HG02884 (cell line): ENCODE data around the gene KATNIP.
"Not testable (repeated sequence)": the region's sequence is repeated elsewhere in the genome, so short reads cannot be mapped to it uniquely, and the experiment has no call there.

Source experiments
- ATAC-seq: cut with Tn5 transposase; IDR thresholded peaks from one replicate; pipeline ENCODE4 v1.9.1; 2021; ENCODE audit warnings: mild to moderate bottlenecking, moderate library complexity; ENCODE audit not compliant: unreplicated experiment

KATNIP gene

DNA sequence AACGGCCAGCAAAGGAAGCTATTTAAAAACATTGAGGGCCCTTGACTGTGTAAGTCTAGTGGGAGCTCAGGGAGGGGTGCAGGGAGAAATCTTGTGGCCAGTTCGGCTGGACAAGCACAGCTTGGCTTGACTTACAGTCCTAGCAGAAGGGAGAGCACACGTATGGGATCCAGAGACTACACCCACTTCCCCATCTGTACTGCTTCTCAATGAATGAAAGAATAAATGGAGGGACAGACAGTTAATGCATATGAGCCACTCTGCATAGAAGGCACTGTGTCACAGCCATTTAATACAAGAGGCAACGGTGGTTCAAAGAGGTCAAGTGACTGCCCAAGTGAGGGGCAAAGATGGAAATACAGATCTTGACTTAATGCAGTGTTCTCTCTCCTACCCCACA is 15.7 kb upstream of the KATNIP start:
- ATAC-seq, result no peak

DNA sequence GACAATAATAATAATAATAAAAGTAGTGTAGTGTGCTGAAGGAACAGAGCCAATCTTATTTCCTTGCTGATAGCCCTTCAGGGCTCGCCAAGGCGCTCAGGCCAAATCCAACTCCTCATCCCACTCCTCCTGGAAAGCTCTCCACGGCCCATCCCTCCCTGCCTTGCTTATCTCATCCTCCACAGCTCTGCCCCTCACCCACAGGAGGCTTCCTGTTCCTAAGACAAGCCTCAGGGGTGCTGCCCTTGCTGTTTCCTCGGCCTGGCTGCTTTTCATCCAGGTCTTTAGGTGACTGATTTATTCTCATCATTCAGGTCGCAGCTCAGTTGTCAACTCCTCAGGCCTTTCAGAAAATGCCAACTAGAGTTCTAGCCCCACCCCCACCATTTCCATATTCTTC is 11.4 kb upstream of the KATNIP start:
- no peak for ATAC-seq

DNA sequence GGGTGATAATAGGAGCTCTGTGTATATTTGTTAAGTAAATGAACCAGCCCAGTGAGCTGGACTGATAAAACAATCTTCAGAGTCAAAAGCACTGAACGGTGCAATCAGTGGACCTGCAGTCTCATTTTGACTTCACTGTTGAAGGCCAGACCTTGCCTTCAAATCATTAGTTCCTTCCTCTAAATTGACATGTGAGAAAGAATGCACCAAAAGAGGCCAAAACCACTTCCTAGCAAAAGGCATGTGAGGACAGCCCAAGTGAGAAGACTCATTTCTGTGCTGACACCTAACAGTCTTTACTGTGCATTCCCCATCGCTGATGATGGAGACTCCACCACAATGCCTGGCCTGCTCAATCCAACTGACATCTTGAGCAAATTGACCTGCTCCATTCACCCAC is 10.8 kb upstream of the KATNIP start:
- ATAC-seq, result no peak

DNA sequence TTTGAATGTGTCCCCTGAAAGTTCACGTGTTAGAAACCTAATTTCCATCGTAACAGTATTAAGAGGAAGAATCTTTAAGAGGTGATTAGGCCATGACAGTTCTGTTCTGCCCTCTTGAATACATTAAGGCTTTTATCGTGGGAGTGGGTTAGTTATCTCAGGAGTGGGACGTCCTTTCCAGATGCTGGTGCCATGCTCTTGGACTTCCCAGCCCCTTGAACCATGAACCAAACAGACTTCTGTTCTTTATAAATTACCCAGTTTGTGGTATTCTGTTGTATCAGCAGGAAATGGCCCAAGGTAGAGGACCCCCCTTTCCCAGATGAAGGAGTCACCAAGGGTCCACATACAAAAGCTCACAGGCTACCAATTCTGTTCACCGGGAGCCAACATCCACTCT is 10.3 kb upstream of the KATNIP start:
- no peak for ATAC-seq

DNA sequence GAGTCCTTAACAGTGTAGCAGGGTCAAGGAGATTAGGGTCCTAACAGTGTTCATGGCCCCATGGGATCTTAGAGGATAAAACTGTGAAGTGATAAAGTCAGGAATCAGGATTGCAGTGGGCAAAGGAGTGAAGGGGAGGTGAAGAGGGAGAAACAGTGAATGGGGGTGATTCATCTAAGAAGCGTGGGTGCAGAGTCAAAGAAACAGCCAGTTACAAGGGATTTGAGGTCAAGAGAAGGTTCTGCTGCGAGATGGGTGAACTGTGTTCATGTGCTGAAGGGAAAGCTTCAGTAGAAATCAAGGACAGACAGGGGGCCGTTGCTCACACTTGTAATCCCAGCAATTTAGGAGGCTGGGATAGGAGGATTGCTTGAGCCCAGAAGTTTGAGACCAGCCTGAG is 6.1 kb upstream of the KATNIP start:
- no peak for ATAC-seq

DNA sequence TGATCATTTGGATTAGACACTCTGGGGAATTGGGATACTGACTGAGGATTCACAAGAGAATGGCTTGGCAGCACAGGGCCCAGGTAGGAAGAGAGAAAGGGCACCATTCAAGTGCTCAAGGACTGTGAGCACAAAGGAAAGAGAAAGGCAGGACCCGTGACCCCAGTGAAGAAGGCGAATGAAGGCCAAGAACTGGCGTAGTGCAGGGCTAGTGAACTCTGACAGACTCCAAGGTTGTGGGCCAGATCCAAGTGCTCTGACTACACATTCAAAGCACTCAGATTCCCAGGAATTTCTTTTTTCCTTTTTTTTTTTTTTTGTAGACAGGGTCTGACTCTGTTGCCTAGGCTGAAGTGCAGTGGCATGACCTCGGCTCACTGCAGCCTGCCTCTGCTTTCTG is 5.3 kb upstream of the KATNIP start:
- ATAC-seq, result no peak

DNA sequence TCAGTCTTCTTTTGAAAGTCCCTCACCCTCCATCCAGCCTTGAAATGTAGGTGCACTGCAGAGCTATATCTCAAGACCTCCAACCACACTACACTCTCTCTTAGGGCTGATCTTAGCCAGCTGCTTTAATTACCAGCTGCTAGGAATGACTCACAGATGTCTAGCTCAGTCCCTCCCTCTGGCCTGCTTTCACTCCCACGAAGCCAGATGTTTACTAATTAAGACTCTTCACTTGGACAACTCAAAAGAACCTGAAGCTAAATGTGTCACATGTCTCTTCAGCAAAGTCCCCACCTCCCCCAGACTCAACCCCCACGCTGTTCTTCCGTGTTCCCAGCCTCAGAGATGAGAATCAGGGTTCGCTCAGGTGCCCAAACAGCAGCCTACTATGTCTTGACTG is 2.8 kb upstream of the KATNIP start:
- ATAC-seq, result peak; percentile 36

DNA sequence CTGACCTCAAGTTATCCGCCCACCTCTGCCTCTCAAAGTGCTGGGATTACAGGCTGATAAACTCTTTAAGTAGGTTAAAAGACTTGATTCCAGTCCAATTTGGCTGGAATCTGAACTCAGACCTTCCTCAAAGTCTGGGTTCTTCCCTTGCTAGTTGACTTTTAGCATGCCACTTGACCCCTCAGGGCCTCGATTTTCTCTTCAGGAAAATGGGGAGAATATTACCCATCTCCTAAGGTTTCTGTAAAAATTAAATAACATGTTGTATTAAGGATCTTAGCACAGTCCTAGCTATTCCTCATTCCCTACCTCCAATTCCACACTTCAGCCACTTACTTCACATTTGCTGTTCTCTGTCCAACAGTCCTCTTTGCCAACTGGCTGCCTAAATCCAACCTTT is 2.1 kb upstream of the KATNIP start:
- ATAC-seq, result no peak

DNA sequence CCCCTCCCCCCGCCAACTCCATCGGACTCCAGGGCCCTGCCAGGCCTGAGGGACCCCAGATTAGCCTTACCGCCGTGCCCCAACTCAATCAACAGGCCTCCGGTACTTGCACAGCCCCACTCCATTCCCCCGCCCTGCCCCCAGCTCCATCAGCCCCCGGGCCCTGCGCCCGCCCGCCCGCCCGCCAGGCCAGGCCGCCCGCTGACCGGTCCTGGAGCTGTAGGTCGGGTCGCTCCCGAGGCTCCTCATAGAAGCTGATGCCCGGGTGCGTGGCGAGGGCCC is 539 bp upstream of the KATNIP start:
- peak; percentile 17 for ATAC-seq

DNA sequence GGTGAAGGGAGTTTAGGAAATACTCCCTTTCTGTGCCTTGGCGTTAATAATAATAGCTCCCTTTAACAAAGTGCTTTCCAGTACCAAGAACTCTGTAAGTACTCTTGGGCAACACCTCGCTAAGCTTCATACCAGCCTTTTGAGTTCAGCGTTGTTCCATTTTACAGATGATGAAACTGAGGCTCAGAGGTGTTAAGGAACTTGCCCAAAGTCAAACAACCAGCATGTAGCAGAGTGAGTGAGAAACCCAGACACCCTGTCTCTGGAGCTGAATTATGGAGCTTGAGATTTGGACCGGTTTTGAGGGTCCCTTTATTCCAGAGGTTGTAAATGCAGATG is 607 bp downstream of the KATNIP start:
- ATAC-seq, result no peak

DNA sequence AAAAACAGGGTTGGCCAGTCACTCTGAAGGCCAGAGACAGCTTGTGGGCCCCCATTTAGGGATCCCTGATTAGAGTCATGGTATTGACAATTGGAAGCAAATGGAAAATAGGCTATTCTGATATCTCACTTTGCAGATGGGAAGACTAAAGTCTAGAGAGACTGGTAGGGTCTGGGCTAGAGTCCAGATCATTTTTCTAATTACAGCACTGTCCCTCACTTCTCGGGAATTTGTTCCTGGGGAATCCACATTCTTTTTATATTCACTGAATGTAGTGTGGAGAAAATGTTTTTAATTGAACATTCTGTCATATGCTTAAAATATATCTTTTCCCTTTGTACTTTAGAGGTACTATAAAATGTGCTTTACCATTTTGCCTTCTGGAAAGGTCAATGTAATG is 1.1 kb downstream of the KATNIP start:
- no peak for ATAC-seq

DNA sequence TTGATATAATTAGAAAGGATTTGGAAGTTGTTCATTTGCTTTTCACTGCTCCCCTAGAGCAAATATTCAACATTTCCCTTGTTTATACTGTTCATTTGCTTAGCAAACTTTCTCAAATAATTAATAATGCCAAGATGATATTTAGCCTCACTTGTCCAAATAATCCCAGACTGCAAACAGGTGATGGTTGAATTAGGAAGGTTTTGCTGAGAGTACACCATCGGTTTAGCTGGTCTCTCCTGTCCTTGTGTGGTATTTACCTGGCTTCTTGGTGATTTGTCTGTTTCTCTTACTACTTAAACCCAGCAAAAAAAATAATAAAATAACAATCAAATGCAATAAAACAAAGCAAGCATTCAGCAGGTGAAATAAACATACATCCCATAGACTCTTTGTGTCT is 6.5 kb downstream of the KATNIP start:
- no peak for ATAC-seq

DNA sequence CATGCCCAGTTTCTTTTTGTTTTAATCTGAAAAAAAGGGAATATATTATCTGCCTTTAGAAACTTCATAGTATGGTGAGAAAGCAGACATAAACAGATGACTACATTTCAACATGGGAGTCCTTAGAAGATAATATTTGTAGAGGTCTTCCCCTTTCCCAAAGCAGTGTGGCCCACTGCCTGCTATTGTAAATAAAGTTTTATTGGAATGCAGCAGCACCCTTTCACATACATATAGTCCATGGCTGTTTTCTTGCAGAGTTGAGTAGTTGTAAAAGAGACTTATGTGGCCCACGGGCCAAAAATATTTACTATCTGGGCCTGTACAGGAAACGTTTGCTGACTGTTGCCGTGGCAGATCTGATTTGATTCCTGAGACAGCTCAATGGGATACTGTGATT is 8.5 kb downstream of the KATNIP start:
- ATAC-seq, result no peak

DNA sequence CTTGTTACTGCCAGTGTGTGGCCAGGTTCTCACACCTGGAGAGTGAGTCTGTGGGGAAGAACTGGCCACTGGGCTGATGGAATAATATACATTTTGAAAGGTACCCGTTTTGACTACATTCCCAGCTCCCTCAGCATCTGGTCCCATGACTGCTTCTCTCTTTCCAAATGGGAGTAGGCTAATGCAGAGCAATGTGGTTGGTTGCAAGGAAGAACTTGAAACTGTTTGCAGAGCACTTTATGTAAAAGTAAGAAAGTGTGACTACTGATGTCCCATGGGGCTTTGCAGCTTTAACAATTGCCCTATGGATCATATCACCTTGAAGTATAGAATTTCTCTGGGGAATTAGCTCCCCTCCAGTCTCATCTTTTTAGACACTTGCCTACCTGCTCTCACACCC is 9.0 kb downstream of the KATNIP start:
- no peak for ATAC-seq

DNA sequence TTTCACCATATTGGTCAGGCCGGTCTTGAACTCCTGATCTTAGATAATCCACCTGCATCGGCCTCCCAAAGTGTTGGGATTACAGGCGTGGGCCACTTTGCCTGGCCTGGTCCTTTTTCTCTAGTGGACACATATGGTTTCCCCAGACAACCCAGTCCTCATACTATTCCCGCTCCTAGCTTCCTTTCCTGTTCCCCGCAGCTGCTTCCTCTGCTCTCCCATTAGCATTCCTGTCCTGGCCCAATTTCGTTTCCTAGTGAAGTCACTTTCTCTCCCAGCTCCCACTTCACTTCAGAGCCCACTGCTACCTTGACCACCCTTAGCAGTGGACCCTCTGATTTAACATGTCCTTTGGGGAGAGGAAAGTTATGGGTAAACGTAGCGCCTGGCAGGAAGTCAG is 11.3 kb downstream of the KATNIP start:
- no peak for ATAC-seq

DNA sequence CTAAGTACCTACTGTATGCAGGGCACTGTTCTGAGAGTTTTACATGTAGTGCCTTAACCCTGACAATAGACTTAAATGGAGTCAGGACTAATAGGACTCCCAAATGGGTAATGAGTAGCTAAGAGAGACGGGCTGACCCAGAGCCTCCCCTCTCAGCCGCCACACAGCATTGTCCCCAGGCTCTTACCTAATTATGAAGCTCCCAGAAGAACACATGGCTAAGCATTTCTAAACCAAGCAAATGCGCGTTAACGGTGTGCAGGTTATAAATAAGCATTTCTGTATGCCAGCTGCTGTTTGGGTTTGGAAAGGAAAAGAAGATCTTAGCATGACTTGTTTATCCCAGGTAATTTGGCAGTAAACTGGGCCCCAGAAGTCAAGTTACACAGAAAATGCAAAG is 14.3 kb downstream of the KATNIP start:
- ATAC-seq, result no peak

DNA sequence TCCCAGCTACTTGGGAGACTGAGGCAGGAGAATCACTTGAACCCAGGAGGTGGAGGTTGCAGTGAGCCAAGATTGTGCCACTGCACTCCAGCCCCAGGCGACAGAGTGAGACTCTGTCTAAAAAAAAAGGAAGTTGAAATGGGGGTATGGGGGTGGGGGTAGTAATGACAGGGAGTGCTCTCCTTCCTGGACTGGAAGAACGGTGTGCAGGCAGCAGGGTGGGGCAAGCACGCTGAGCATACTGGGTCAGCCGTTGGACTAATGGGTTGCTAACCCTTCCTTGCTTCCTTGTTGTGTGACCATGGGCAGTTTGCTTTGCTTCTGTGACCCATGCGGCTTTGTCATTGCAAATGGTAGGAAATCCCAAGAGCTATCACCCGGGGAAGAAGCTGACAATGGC is 16.5 kb downstream of the KATNIP start:
- ATAC-seq, result no peak

DNA sequence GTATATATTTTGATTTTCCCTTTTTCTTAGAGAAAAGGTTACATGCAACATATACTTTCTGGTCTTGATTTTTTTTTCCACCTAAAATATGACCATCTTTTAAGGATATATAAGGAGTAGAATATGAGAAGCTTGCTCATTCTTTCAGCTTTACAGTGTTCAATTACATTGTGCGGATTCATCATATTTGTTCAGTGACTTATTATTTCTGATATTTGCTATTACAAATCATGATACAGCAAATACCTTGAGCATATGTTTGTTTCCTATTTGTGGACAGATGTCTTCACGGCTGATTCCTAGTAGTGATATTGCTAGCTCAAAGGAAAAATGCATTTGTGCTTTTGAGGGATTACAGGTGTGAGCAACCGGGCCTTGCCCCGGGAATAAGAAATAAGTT is 18.1 kb downstream of the KATNIP start:
- ATAC-seq, result no peak

DNA sequence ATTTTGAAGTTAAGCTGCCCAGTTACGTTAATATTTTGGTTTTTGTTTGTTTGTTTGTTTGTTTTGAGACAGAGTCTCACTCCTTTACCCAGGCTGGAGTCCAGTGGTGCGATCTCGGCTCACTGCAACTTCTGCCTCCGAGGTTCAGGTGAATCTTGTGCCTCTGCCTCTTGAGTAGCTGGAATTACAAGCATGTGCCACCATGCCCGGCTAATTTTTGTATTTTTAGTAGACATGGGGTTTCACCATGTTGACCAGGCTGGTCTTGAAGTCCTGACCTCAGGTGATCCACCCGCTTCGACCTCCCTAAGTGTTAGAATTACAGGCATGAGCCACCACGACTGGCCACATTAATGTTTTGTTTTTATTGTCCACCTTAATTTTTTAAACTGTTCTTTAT is 21.0 kb downstream of the KATNIP start:
- not testable (repeated sequence) for ATAC-seq

DNA sequence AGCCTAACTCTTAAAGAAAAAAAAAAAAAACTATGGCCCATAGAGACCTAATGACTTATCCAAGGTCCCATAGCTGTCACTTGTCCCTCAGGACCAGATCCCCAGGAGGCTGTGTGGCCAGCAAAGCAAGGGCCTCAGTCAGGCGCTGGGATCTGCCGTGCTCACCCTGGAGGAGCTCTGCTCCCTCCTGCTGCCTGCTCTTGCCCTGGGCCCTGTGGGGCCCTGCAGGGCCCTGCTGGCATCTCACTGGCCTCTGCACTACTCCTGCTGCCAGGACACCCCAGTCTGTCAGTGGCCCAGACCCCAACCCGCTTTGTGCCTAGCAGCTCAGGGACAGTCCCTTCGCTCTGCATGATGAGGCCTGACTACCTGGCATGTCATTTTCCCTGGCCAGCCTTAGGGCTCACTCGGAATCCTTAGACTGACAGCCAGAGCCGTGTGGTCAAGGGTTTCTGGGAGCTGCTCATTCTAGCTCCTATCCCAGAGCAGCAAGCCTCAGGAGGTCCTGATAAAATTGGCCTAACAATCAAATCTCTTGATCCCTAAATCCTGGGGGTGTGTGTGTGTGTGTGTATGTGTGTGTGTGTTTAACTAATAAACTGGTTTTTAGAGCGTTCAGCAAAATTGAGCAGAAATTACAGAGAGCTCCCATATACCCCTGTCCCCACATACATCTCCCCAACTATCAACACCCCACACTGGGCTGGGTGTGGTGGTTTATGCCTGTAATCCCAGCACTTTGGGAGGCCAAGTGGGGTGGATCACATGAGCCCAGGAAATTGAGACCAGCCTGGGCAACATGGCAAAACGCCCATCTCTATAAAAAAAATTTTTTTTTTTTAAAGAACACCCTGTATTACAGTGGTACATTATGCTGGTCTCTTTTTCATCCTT is 21.7 kb downstream of the KATNIP start:
- no peak for ATAC-seq

DNA sequence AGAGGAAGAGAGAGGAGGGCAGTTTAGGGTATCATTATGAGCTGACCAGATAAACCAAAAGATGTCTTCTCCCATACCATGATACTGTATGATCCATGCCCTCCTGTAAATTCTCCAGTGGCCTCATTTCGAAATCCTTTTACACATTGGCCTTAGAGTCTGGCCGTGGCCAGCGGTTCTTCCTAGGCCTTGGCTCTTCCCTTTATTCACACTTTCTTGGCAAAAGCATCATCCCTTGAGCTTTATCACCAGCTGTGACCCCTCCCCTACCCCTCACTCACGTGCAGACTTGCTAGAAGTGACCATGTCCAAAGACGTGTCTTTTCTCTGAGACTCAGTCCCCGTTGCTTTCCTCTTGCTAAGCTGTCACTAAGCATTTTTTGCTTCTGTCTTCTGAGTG is 22.8 kb downstream of the KATNIP start:
- ATAC-seq, result no peak

DNA sequence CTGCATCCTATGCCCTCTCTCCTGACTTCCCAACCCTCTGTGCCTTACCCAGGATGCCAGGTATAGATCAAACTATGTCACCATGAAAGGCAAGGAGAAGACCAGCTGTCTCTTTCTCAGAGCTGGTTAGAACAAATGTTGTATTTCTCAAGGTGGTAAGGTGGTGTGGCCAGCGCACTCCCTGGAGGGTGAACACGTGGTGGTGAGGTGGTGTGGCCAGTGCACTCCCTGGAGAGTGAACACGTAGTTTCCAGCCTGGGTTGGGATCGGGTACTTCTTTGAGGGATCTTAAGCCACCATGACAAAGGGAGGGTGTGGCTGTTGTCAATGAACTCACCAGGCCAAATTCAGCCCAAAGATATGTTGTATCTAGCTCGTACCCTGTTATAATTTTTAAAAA is 26.8 kb downstream of the KATNIP start:
- no peak for ATAC-seq
